Endometrial microvascular endothelial cells (primary cell): Measurements from ENCODE around the gene ST14. TPM values are rescaled to one million over a fixed set of nuclear protein-coding genes. Genes with fewer than 3 reads are reported as not detected.
"Not testable (repeated sequence)": the region's sequence is repeated elsewhere in the genome, so short reads cannot be mapped to it uniquely, and the experiment has no call there.

Experiments used
- in situ Hi-C: cut with HindIII; loops from 2 replicates; pipeline ENCODE4 v1.10.0; 2017; ENCODE audit warnings: low sequenced_read_pairs, low pct_unique_long_range_greater_than_20kb; ENCODE audit errors: inconsistent ontology term
- total RNA-seq: library from RNA; depleted of rRNA; stranded (reverse); fragments of >200 nt; gene quantifications from one replicate; pipeline ENCODE4 v1.2.3, GENCODE V29; 2015; ENCODE audit errors: inconsistent ontology term

ST14 gene
- total RNA-seq, 1 donor from 2014 or later = not detected

GRCh38 chr11:130180491-130180890 lies 20.9 kb downstream of the ST14 start:
- in situ Hi-C loops = no loop called here

- in situ Hi-C loops = no loop called here
Observed at GRCh38 chr11:130180896-130181294, 21.3 kb downstream of the ST14 start.

- in situ Hi-C loops = no loop called here
Observed at GRCh38 chr11:130181295-130182272, 22.0 kb downstream of the ST14 start.

- in situ Hi-C loops = no loop called here
Observed at GRCh38 chr11:130183878-130184610, 24.5 kb downstream of the ST14 start.

GRCh38 chr11:130187096-130187495 lies 27.5 kb downstream of the ST14 start:
- in situ Hi-C loops = no loop called here

GRCh38 chr11:130188047-130188446 lies 28.5 kb downstream of the ST14 start:
- in situ Hi-C loops = no loop called here

GRCh38 chr11:130188585-130189347 lies 29.2 kb downstream of the ST14 start:
- in situ Hi-C loops = no loop called here

- in situ Hi-C loops = no loop called here
Observed at GRCh38 chr11:130189492-130190210, 30.1 kb downstream of the ST14 start.

GRCh38 chr11:130190371-130190881 lies 30.8 kb downstream of the ST14 start:
- in situ Hi-C loops = no loop called here

GRCh38 chr11:130191896-130192295 lies 32.3 kb downstream of the ST14 start:
- in situ Hi-C loops = no loop called here

- in situ Hi-C loops = no loop called here
Observed at GRCh38 chr11:130192845-130193267, 33.3 kb downstream of the ST14 start.

GRCh38 chr11:130193551-130193950 lies 34.0 kb downstream of the ST14 start:
- in situ Hi-C loops = not testable (repeated sequence)

GRCh38 chr11:130194241-130195023 lies 34.9 kb downstream of the ST14 start:
- in situ Hi-C loops = no loop called here

GRCh38 chr11:130197386-130198035 lies 37.9 kb downstream of the ST14 start:
- in situ Hi-C loops = no loop called here

GRCh38 chr11:130198292-130198691 lies 38.7 kb downstream of the ST14 start:
- in situ Hi-C loops = no loop called here

GRCh38 chr11:130198964-130199363 lies 39.4 kb downstream of the ST14 start:
- in situ Hi-C loops = no loop called here

GRCh38 chr11:130199792-130200191 lies 40.2 kb downstream of the ST14 start:
- in situ Hi-C loops = no loop called here
